Activated naive CD8-positive, alpha-beta T cell treated with anti-CD3 and anti-CD28 coated beads for 36 hours (primary cell): ENCODE results near the gene FSTL1. TPM values are rescaled to one million over a fixed set of nuclear protein-coding genes. Genes with fewer than 3 reads are reported as not detected.
A peak's percentile ranks its signal among the peaks of the same experiment; 100 is the strongest.

Source experiments
- DNase-seq: peaks from one replicate; pipeline ENCODE4 v3.0.0; 2021
- H3K27ac Mint-ChIP-seq: one replicate; pipeline ENCODE4 v1.8.0; 2022; ENCODE audit warnings: mild to moderate bottlenecking, moderate library complexity, mixed read lengths
- H3K27me3 Mint-ChIP-seq: one replicate; pipeline ENCODE4 v1.8.0; 2022; ENCODE audit warnings: mild to moderate bottlenecking, mixed read lengths
- H3K36me3 Mint-ChIP-seq: one replicate; pipeline ENCODE4 v1.8.0; 2021; ENCODE audit warnings: mild to moderate bottlenecking, mixed read lengths
- H3K4me1 Mint-ChIP-seq: one replicate; pipeline ENCODE4 v1.8.0; 2021; ENCODE audit warnings: mixed read lengths
- H3K4me3 Mint-ChIP-seq: one replicate; pipeline ENCODE4 v1.8.0; 2022; ENCODE audit warnings: mild to moderate bottlenecking, moderate library complexity, mixed read lengths
- H3K9me3 Mint-ChIP-seq: one replicate; pipeline ENCODE4 v1.8.0; 2022; ENCODE audit warnings: mixed read lengths
- total RNA-seq, 2 experiments: library from RNA; stranded (reverse); gene quantifications; one replicate each; pipeline ENCODE4 v1.2.3, GENCODE V29; 2021

Gene FSTL1
- total RNA-seq, 2 experiments from 2014 or later: 1.6 to 1.7 TPM

- Mint-ChIP-seq H3K9me3 (no peaks in the 10 kb centered on the region), H3K27ac (no peak overlapping the region), H3K4me3 (no peak overlapping the region), H3K27me3 (peaks cover 5% of the 10 kb centered on the region), H3K36me3 (no peaks in the 10 kb centered on the region), H3K4me1 (peaks cover 13% of the 10 kb centered on the region)
- DNase-seq: no peak
These were observed 31.0 kb downstream of the FSTL1 start for GRCh38 chr3:120419797-120420196.

- DNase-seq: peak; percentile 21
- Mint-ChIP-seq H3K4me3 (no peak overlapping the region), H3K27me3 (peaks cover 5% of the 10 kb centered on the region), H3K36me3 (no peaks in the 10 kb centered on the region), H3K9me3 (no peaks in the 10 kb centered on the region), H3K4me1 (peaks cover 13% of the 10 kb centered on the region), H3K27ac (no peak overlapping the region)
These were observed 31.8 kb downstream of the FSTL1 start for GRCh38 chr3:120418866-120419490.

- no peak overlapping the region for H3K27ac Mint-ChIP-seq
- peaks cover 13% of the 10 kb centered on the region for H3K4me1 Mint-ChIP-seq
- no peak overlapping the region for H3K4me3 Mint-ChIP-seq
- H3K36me3 Mint-ChIP-seq: no peaks in the 10 kb centered on the region
- peaks cover 5% of the 10 kb centered on the region for H3K27me3 Mint-ChIP-seq
- H3K9me3 Mint-ChIP-seq: no peaks in the 10 kb centered on the region
- no peak for DNase-seq
These were observed 32.3 kb downstream of the FSTL1 start for GRCh38 chr3:120418446-120418845.

GRCh38 chr3:120417272-120417911 lies 33.4 kb downstream of the FSTL1 start:
- Mint-ChIP-seq H3K4me1 (peaks cover 13% of the 10 kb centered on the region), H3K27me3 (peaks cover 5% of the 10 kb centered on the region)

GRCh38 chr3:120416868-120417267 lies 33.9 kb downstream of the FSTL1 start:
- peaks cover 13% of the 10 kb centered on the region for H3K4me1 Mint-ChIP-seq
- no peak overlapping the region for H3K27ac Mint-ChIP-seq
- H3K4me3 Mint-ChIP-seq: peak overlapping the region; percentile 80
- DNase-seq: no peak
- H3K9me3 Mint-ChIP-seq: no peaks in the 10 kb centered on the region
- no peaks in the 10 kb centered on the region for H3K36me3 Mint-ChIP-seq
- peaks cover 5% of the 10 kb centered on the region for H3K27me3 Mint-ChIP-seq

More at GRCh38 chr3:120417272-120417911, 33.4 kb downstream of the FSTL1 start:
- no peaks in the 10 kb centered on the region for H3K9me3 Mint-ChIP-seq
- H3K36me3 Mint-ChIP-seq: no peaks in the 10 kb centered on the region
- peak overlapping the region; percentile 66 for H3K27ac Mint-ChIP-seq
- H3K4me3 Mint-ChIP-seq: peak overlapping the region; percentile 80
- DNase-seq: peak; percentile 83

GRCh38 chr3:120415756-120416155 lies 35.0 kb downstream of the FSTL1 start:
- DNase-seq: no peak
- H3K9me3 Mint-ChIP-seq: no peaks in the 10 kb centered on the region
- peaks cover 5% of the 10 kb centered on the region for H3K27me3 Mint-ChIP-seq
- no peaks in the 10 kb centered on the region for H3K36me3 Mint-ChIP-seq
- H3K4me3 Mint-ChIP-seq: no peak overlapping the region
- H3K27ac Mint-ChIP-seq: no peak overlapping the region
- H3K4me1 Mint-ChIP-seq: peaks cover 13% of the 10 kb centered on the region

GRCh38 chr3:120410541-120410940 lies 40.3 kb downstream of the FSTL1 start:
- no peak overlapping the region for H3K4me3 Mint-ChIP-seq
- no peak for DNase-seq
- no peaks in the 10 kb centered on the region for H3K36me3 Mint-ChIP-seq
- no peaks in the 10 kb centered on the region for H3K9me3 Mint-ChIP-seq
- no peaks in the 10 kb centered on the region for H3K27me3 Mint-ChIP-seq
- H3K4me1 Mint-ChIP-seq: no peaks in the 10 kb centered on the region
- no peak overlapping the region for H3K27ac Mint-ChIP-seq

GRCh38 chr3:120410116-120410515 lies 40.7 kb downstream of the FSTL1 start:
- no peak for DNase-seq
- no peaks in the 10 kb centered on the region for H3K9me3 Mint-ChIP-seq
- H3K27ac Mint-ChIP-seq: no peak overlapping the region
- H3K4me1 Mint-ChIP-seq: no peaks in the 10 kb centered on the region
- no peaks in the 10 kb centered on the region for H3K36me3 Mint-ChIP-seq
- H3K27me3 Mint-ChIP-seq: no peaks in the 10 kb centered on the region
- H3K4me3 Mint-ChIP-seq: no peak overlapping the region

- H3K4me1 Mint-ChIP-seq: no peaks in the 10 kb centered on the region
- no peak overlapping the region for H3K27ac Mint-ChIP-seq
- no peak overlapping the region for H3K4me3 Mint-ChIP-seq
- no peak for DNase-seq
- no peaks in the 10 kb centered on the region for H3K9me3 Mint-ChIP-seq
- H3K36me3 Mint-ChIP-seq: no peaks in the 10 kb centered on the region
- no peaks in the 10 kb centered on the region for H3K27me3 Mint-ChIP-seq
These were observed 43.1 kb downstream of the FSTL1 start for GRCh38 chr3:120407508-120408287.

- H3K27me3 Mint-ChIP-seq: no peaks in the 10 kb centered on the region
- H3K36me3 Mint-ChIP-seq: no peaks in the 10 kb centered on the region
- no peak for DNase-seq
- no peak overlapping the region for H3K27ac Mint-ChIP-seq
- H3K9me3 Mint-ChIP-seq: no peaks in the 10 kb centered on the region
- no peaks in the 10 kb centered on the region for H3K4me1 Mint-ChIP-seq
- H3K4me3 Mint-ChIP-seq: no peak overlapping the region
These were observed 45.9 kb downstream of the FSTL1 start for GRCh38 chr3:120404876-120405275.

- DNase-seq: no peak
- Mint-ChIP-seq H3K4me3 (no peak overlapping the region), H3K9me3 (no peaks in the 10 kb centered on the region), H3K27ac (no peak overlapping the region), H3K4me1 (no peaks in the 10 kb centered on the region), H3K36me3 (no peaks in the 10 kb centered on the region), H3K27me3 (no peaks in the 10 kb centered on the region)
These were observed 48.5 kb downstream of the FSTL1 start for GRCh38 chr3:120402257-120402656.

- H3K9me3 Mint-ChIP-seq: no peaks in the 10 kb centered on the region
- no peaks in the 10 kb centered on the region for H3K36me3 Mint-ChIP-seq
- no peaks in the 10 kb centered on the region for H3K27me3 Mint-ChIP-seq
- no peak overlapping the region for H3K4me3 Mint-ChIP-seq
- no peak overlapping the region for H3K27ac Mint-ChIP-seq
- no peak for DNase-seq
- no peaks in the 10 kb centered on the region for H3K4me1 Mint-ChIP-seq
These were observed 51.4 kb downstream of the FSTL1 start for GRCh38 chr3:120399372-120399771.

- H3K9me3 Mint-ChIP-seq: no peaks in the 10 kb centered on the region
- peaks cover 2% of the 10 kb centered on the region for H3K4me1 Mint-ChIP-seq
- no peaks in the 10 kb centered on the region for H3K36me3 Mint-ChIP-seq
- H3K4me3 Mint-ChIP-seq: no peak overlapping the region
- H3K27me3 Mint-ChIP-seq: no peaks in the 10 kb centered on the region
- no peak for DNase-seq
- H3K27ac Mint-ChIP-seq: no peak overlapping the region
These were observed 54.3 kb downstream of the FSTL1 start for GRCh38 chr3:120396469-120396868.

- no peak for DNase-seq
- Mint-ChIP-seq H3K36me3 (no peaks in the 10 kb centered on the region), H3K4me3 (no peak overlapping the region), H3K9me3 (no peaks in the 10 kb centered on the region), H3K27ac (no peak overlapping the region), H3K4me1 (peaks cover 2% of the 10 kb centered on the region), H3K27me3 (no peaks in the 10 kb centered on the region)
These were observed 56.4 kb downstream of the FSTL1 start for GRCh38 chr3:120394347-120394746.

- Mint-ChIP-seq H3K36me3 (no peaks in the 10 kb centered on the region), H3K9me3 (no peaks in the 10 kb centered on the region), H3K27ac (no peak overlapping the region), H3K4me3 (no peak overlapping the region), H3K4me1 (peaks cover 2% of the 10 kb centered on the region), H3K27me3 (no peaks in the 10 kb centered on the region)
- no peak for DNase-seq
These were observed 57.0 kb downstream of the FSTL1 start for GRCh38 chr3:120393761-120394160.
